GM21737 (cell line): Measurements from ENCODE around the gene ABCA2.

ENCODE experiments used
- ATAC-seq: cut with Tn5 transposase; IDR thresholded peaks from one replicate; pipeline ENCODE4 v1.9.1; 2021; ENCODE audit warnings: mild to moderate bottlenecking, moderate library complexity; ENCODE audit not compliant: unreplicated experiment

ABCA2 gene

GRCh38 chr9:137002646-137003041 is 25.4 kb downstream of the ABCA2 start:
- no peak for ATAC-seq

GRCh38 chr9:137001857-137002645 is 26.0 kb downstream of the ABCA2 start:
- ATAC-seq: no peak

GRCh38 chr9:137000177-137000930 is 27.7 kb downstream of the ABCA2 start:
- ATAC-seq: peak; percentile 66

- ATAC-seq: no peak
Measured at GRCh38 chr9:136997830-136998234, 30.2 kb downstream of the ABCA2 start.

- no peak for ATAC-seq
Measured at GRCh38 chr9:136997371-136997770, 30.7 kb downstream of the ABCA2 start.

- no peak for ATAC-seq
Measured at GRCh38 chr9:136996361-136997292, 31.4 kb downstream of the ABCA2 start, which contains the start of gene CLIC3. CLIC3 (minus strand) TSS chr9:136996568; CDS start chr9:136996543, 25 bp downstream.

GRCh38 chr9:136995772-136996311 is 32.2 kb downstream of the ABCA2 start:
- no peak for ATAC-seq

- no peak for ATAC-seq
Measured at GRCh38 chr9:136995362-136995761, 32.7 kb downstream of the ABCA2 start.

- no peak for ATAC-seq
Measured at GRCh38 chr9:136994888-136995230, 33.2 kb downstream of the ABCA2 start.

GRCh38 chr9:136994180-136994887 is 33.7 kb downstream of the ABCA2 start:
- no peak for ATAC-seq

- ATAC-seq: no peak
Measured at GRCh38 chr9:136992819-136993369, 35.1 kb downstream of the ABCA2 start.

GRCh38 chr9:136991993-136992818 is 35.8 kb downstream of the ABCA2 start, which contains the start of gene PAXX:
PAXX (plus strand) TSS chr9:136992422; CDS start chr9:136992444, 22 bp downstream.
- ATAC-seq: peak; percentile 76

- ATAC-seq: no peak
Measured at GRCh38 chr9:136990242-136990911, 37.7 kb downstream of the ABCA2 start.

- no peak for ATAC-seq
Measured at GRCh38 chr9:136988872-136989271, 39.2 kb downstream of the ABCA2 start.

GRCh38 chr9:136985853-136986252 is 42.2 kb downstream of the ABCA2 start:
- no peak for ATAC-seq

GRCh38 chr9:136985027-136985602 is 42.9 kb downstream of the ABCA2 start:
- ATAC-seq: no peak

GRCh38 chr9:136984464-136985026 is 43.5 kb downstream of the ABCA2 start:
- ATAC-seq: no peak
